Adrenal gland (tissue), 12 donors: Measurements from ENCODE around the gene SHISA7. TPM values are rescaled to one million over a fixed set of nuclear protein-coding genes. Genes with fewer than 3 reads are reported as not detected.
"Not testable (repeated sequence)": the region's sequence is repeated elsewhere in the genome, so short reads cannot be mapped to it uniquely, and the experiment has no call there.

Experiments
- DNase-seq, 7 donors: peaks; one replicate each; pipeline ENCODE4 v3.0.0-alpha.2; 2019 to 2020
- H3K27ac ChIP-seq, 5 donors: fragments of 200-600 bp; sonication (generic) in 4 of 5; 1 replicate in 3 of 5; 2 replicates in 2 of 5; pipeline versions ENCODE4 v1.5.1 to v1.8.0; 2016 to 2020; ENCODE audit warnings: mild to moderate bottlenecking in 1 of 5
- H3K27me3 ChIP-seq: fragments of 200-600 bp; 2 replicates; pipeline ENCODE4 v1.8.0; 2021
- H3K36me3 ChIP-seq, 2 donors: fragments of 200-600 bp; replicated peaks in 1 of 2; 1 replicate in 1 of 2; 2 replicates in 1 of 2; pipeline versions ENCODE4 v1.5.1 to v1.8.0; 2018 to 2022
- H3K4me1 ChIP-seq, 2 donors: fragments of 200-600 bp; replicated peaks in 1 of 2; 1 replicate in 1 of 2; 2 replicates in 1 of 2; pipeline versions ENCODE4 v1.5.1 to v1.8.0; 2018 to 2021
- H3K4me3 ChIP-seq, 4 donors: fragments of 200-600 bp; sonication (generic) in 3 of 4; one replicate each; pipeline ENCODE4 v1.5.1; 2016 to 2018
- H3K9me3 ChIP-seq, 3 donors: fragments of 200-600 bp; sonication (generic) in 1 of 3; replicated peaks in 1 of 3; 1 replicate in 2 of 3; 2 replicates in 1 of 3; pipeline versions ENCODE4 v1.5.1 to v1.8.0; 2016 to 2021
- POLR2A ChIP-seq, 2 donors: fragments of 450-650 bp; IDR thresholded peaks; one replicate each; pipeline ENCODE4 v1.6.1; 2017; ENCODE audit warnings: antibody characterized with exemption in 2 of 2, mild to moderate bottlenecking in 2 of 2, moderate library complexity in 1 of 2
- WGBS, 4 donors: extraction: QIAGEN DNeasy Blood & Tissue Kit in 2 of 4; methylation state at CpG; one replicate each; pipeline versions ENCODE4 v1.1.5 to v1.1.7; 2013 to 2017; 5-methylcytosine and 5-hydroxymethylcytosine counted together
- intact Hi-C, 2 donors: fragments of 100-400 bp; cut with DNase I; formaldehyde crosslinking; loops; one replicate each; pipeline versions ENCODE4 v1.14.1 to v1.15.0; 2022 to 2023
- polyA plus RNA-seq, 3 donors: library from polyadenylated mRNA; stranded (reverse); fragments of 200-250 nt in 2 of 3; fragments of 350-450 nt in 1 of 3; fragmentation: Illumina TruSeq in 1 of 3; extraction: RNeasy Lipid Tissue Mini Kit (QIAGEN cat#74804) in 1 of 3; gene quantifications; one replicate each; pipeline ENCODE4 v1.2.3, GENCODE V29; 2013 to 2014
- total RNA-seq, 9 donors: library from RNA; depleted of rRNA in 4 of 9; stranded (reverse); fragments of >200 nt in 4 of 9; fragments of 120-200 nt in 1 of 9; fragmentation: NEBNext Ultra II Directional in 1 of 9; extraction: Animal tissue kit (Norgen Biotek cat#: 25700) in 1 of 9; gene quantifications; one replicate each; pipeline versions ENCODE4 v1.1.0 to v1.2.4, GENCODE V29; 2013 to 2023
- TF ChIP-seq, protein P1 (sequence below), 6 experiments: fragments of 450-650 bp in 4 of 6; fragments of 200-600 bp in 2 of 6; sonication (generic) in 1 of 6; IDR thresholded peaks; 1 replicate in 5 of 6; 2 replicates in 1 of 6; pipeline versions ENCODE4 v1.5.1 to v1.8.0; 2016 to 2021; ENCODE audit warnings: antibody characterized with exemption in 6 of 6, mild to moderate bottlenecking in 2 of 6, moderate library complexity in 1 of 6
- donor health status: healthy with polysubstance abuse.
- donor health status: Bipolar disorder and iron deficiency.
- donor health status: DM: yes; HTN: yes; CAD: no.
- donor health status: DM: no; HTN: no; CAD: no.
- donor health status: DM: no; HTN: no; CAD: no.
- donor health status: DM: yes; HTN: yes; CAD: no.

Gene SHISA7
- total and polyA plus RNA-seq, 12 donors = 0.08 to 1.3 (median 0.44) TPM; not detected in 4

DNA sequence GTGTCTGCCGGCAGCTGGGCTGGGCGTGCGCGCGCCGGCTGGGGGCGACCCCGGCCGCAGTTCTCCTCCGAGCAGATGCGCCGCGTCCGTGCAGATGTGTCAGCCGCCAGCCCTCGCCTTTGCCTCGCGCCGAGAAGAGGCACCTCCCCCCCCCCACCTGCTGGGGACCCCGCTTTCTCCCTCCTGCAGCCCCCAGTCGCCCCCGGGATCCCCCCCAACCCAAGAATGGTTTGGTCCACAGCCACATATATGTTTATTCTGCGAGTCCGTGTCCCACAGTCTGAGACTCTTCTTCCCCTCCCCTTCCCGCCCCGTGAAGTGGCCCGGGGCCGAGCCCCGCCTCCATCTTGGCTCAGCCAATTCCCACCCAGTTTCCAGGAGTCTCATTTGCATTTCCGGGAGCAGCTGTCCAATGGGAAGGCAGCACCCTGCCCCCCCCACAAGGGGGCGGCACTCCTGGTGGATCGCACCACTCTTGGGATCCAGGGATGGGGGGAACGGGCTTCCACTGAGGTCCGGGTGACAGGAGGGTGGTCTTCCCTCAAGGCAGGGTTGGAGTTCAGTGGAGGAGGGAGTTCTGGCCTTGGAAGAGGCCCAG is 9.7 kb upstream of the SHISA7 start:
- DNase-seq = peak; percentile 65 to 94 (median 87)
- 10 to 28% (median 12%) methylated on average over 5 to 34 of the region's 34 CpGs for WGBS, 4 donors
- no peak overlapping the region for H3K27ac ChIP-seq
- no peaks in the 10 kb centered on the region for H3K9me3 ChIP-seq
- H3K4me1 ChIP-seq = peaks cover 11% of the 10 kb centered on the region in 2 donors
- H3K36me3 ChIP-seq = no peaks in the 10 kb centered on the region
- TF ChIP-seq POLR2A (IDR thresholded peaks at IDR 0.05) = no peak
- TF ChIP-seq, protein P1, sequence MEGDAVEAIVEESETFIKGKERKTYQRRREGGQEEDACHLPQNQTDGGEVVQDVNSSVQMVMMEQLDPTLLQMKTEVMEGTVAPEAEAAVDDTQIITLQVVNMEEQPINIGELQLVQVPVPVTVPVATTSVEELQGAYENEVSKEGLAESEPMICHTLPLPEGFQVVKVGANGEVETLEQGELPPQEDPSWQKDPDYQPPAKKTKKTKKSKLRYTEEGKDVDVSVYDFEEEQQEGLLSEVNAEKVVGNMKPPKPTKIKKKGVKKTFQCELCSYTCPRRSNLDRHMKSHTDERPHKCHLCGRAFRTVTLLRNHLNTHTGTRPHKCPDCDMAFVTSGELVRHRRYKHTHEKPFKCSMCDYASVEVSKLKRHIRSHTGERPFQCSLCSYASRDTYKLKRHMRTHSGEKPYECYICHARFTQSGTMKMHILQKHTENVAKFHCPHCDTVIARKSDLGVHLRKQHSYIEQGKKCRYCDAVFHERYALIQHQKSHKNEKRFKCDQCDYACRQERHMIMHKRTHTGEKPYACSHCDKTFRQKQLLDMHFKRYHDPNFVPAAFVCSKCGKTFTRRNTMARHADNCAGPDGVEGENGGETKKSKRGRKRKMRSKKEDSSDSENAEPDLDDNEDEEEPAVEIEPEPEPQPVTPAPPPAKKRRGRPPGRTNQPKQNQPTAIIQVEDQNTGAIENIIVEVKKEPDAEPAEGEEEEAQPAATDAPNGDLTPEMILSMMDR (IDR thresholded peaks at IDR 0.05) = peak in 1 of 6 experiments; percentile 17
- intact Hi-C loops = no loop called here
- H3K4me3 ChIP-seq = peak overlapping the region in 1 of 4 donors; percentile 44
- H3K27me3 ChIP-seq = peaks cover 21% of the 10 kb centered on the region

DNA sequence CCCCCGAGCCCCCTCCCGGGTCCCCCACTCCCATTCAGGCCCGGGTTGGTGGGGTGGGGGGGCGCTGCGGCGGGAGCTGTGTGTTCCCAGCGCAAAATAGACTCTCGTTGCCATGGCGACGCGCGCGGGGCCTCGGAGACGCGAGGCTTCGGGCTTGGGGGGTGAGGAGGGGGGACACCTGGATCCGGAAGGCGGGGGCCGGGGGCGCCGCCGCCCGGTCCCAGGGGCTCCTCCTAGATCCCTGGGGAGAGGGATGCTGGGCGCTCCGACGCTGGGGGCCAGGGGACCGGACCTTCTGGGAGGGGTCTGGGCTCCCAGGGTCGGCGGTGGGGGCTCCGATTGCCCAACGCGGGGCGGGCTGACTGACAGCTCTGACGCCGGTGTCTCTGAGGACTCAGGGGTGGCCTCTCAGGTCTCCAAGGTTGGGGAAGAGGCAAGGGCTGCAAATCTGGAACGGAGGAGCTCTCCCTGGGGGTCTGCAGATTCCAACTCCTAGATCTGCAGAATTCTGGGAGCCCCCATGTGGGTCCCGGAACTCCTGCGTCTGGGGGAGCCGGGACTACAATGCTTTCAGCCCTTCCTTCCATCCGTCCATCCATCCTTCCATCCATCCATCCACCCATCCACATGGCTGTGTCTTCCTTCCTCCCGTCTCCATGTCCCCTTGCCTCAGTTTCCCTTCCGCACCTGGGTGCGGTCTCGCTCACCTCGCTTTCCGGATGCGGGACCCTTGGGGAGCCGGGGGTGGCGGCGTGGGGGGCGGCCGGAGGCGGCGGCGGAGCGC is 9.1 kb upstream of the SHISA7 start:
- intact Hi-C loops = no loop called here
- H3K4me3 ChIP-seq = peak overlapping the region in 1 of 4 donors; percentile 44

DNA sequence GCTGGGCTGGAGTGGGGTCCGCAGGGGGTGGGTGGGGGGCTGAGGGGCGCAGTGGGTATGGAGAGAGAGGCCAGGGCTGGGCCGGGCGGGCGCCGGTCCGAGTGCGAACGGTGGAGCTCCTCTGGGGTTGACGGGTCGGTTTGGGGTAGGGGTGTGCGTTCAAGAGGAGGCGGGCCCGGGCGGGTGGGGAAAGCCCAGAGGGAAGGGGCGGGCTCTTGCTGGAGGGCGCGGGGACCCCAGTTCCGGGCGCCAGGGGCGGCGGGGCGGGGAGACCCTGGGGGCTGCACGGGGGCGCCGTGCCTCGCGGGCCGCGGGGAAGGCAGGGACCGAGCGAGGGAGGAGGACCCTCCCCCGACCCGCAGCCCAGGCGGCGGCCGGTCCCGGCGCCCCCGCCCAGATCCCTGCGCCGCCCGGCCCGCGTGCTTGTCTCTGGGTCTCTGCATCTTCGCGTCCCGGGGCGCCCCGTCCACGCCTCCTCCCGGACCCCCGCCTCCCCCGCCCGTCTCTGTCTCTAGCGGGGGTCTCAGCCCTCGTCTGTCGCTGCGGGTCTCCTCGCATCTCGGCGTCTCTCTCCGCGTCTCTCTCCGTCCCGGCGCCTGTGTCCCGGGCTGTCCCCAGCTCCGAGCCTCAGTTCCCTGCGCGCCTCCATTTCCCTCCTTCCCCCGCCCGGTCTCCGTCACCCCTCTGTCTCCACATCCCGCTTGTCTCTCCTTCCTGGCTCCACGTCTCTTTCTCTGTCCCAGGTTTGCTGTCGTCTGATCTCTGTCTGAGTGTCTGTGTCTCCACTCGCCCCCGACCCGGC is 8.3 kb upstream of the SHISA7 start:
- H3K27me3 ChIP-seq = peaks cover 21% of the 10 kb centered on the region
- peaks cover 11% of the 10 kb centered on the region in 2 donors for H3K4me1 ChIP-seq
- H3K9me3 ChIP-seq = no peaks in the 10 kb centered on the region
- intact Hi-C loops = no loop called here
- no peak for TF ChIP-seq POLR2A (IDR thresholded peaks at IDR 0.05)
- TF ChIP-seq, protein P1 (IDR thresholded peaks at IDR 0.05) = no peak
- H3K27ac ChIP-seq = no peak overlapping the region
- 1 to 3% (median 2%) methylated on average over 10 to 71 of the region's 80 CpGs for WGBS, 4 donors
- no peak for DNase-seq
- no peak overlapping the region for H3K4me3 ChIP-seq
- no peaks in the 10 kb centered on the region for H3K36me3 ChIP-seq

More for the DNA sequence above, 9.1 kb upstream of the SHISA7 start:
- no peaks in the 10 kb centered on the region for H3K36me3 ChIP-seq
- H3K9me3 ChIP-seq = no peaks in the 10 kb centered on the region
- 2 to 6% (median 3%) methylated on average over 15 to 57 of the region's 57 CpGs for WGBS, 4 donors
- H3K4me1 ChIP-seq = peaks cover 11% of the 10 kb centered on the region in 2 donors
- no peak overlapping the region for H3K27ac ChIP-seq
- TF ChIP-seq, protein P1 (IDR thresholded peaks at IDR 0.05) = no peak
- no peak for TF ChIP-seq POLR2A (IDR thresholded peaks at IDR 0.05)
- peak in 1 of 7 donors; percentile 59 for DNase-seq
- H3K27me3 ChIP-seq = peaks cover 21% of the 10 kb centered on the region

DNA sequence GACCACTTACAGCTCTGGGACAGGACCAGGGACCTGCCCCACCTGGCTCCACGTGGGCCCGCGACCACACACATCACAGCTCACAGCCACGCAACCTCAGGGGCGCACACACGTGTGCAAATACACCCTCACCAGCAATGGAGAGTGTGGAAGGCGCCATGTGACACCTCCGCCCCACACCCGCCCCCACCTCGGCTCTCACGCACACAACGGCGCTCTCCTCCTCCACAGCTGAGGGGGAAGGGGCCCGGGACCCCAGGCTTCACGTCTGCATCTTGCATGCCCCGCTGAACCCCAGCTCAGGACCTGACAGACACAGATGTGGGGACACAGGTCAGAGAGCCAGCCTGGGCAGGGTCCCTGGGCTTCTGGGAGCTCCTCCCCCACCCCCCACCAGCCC is 6.4 kb upstream of the SHISA7 start:
- Histone ChIP-seq H3K36me3 (no peaks in the 10 kb centered on the region), H3K27me3 (peaks cover 30% of the 10 kb centered on the region), H3K4me1 (peaks cover 11% of the 10 kb centered on the region in 2 donors), H3K4me3 (no peak overlapping the region), H3K27ac (no peak overlapping the region), H3K9me3 (no peaks in the 10 kb centered on the region)
- no peak for DNase-seq
- TF ChIP-seq POLR2A (IDR thresholded peaks at IDR 0.05) = no peak
- TF ChIP-seq, protein P1 (IDR thresholded peaks at IDR 0.05) = no peak
- WGBS, 4 donors = 29 to 71% (median 30%) methylated on average over 4 to 16 of the region's 16 CpGs; no CpG with 5 or more reads in 1 of the 4 donors
- intact Hi-C loops = no loop called here

DNA sequence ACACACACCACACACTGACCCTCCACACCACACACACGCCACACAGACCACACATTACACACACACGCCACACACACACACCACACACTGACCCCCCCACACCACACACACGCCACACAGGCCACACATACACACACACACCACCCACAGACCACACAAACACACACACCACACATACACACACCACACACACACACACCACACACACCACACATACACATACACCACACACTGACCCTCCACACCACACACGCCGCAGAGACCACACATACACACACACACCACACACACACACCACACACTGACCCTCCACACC is 5.0 kb upstream of the SHISA7 start:
- Histone ChIP-seq H3K27me3 (peaks cover 42% of the 10 kb centered on the region), H3K4me1 (peaks cover 11% of the 10 kb centered on the region in 2 donors)
- intact Hi-C loops, H3K27ac ChIP-seq, H3K36me3 ChIP-seq, H3K9me3 ChIP-seq, H3K4me3 ChIP-seq, DNase-seq: not testable (repeated sequence)
- 84 to 87% (median 84%) methylated on average over 4 to 5 of the region's 5 CpGs for WGBS, 4 donors
